Gastrocnemius medialis (tissue), 4 donors: ENCODE data around the gene GRIK1.

Experiments
- POLR2A ChIP-seq, 2 donors: fragments of 450-650 bp; IDR thresholded peaks; one replicate each; pipeline ENCODE4 v1.6.1; 2017; ENCODE audit warnings: antibody characterized with exemption in 2 of 2, mild to moderate bottlenecking in 2 of 2, moderate library complexity in 2 of 2
- TF ChIP-seq, protein P1 (sequence below), 5 experiments: fragments of 450-650 bp in 3 of 5; fragments of 200-600 bp in 2 of 5; sonication (generic) in 2 of 5; IDR thresholded peaks in 4 of 5; conservative IDR thresholded peaks in 1 of 5; 1 replicate in 4 of 5; 2 replicates in 1 of 5; pipeline ENCODE4 v1.5.1; 2016 to 2019; ENCODE audit warnings: antibody characterized with exemption in 5 of 5, mild to moderate bottlenecking in 3 of 5, moderate library complexity in 3 of 5

DNA sequence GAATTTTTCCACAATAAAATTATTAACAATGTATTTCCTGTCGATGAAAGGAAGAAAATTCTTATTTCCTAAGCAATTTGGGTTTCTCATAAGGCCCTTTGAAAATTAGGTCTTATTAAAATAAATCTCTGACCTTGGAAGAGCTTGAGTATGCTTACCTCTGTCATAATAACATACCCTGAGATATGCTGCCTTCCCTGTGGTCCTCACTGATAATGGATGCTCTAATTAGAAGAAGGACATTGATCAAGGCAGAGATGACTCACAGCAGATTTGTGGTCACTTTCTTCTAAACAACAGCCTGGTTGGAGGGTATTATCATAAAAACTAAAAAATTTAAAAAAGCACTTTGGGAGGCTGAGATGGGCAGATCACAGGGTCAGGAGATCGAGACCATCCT is 217.8 kb downstream of the GRIK1 start:
- no peak for TF ChIP-seq POLR2A (IDR thresholded peaks at IDR 0.05)
- TF ChIP-seq, protein P1, sequence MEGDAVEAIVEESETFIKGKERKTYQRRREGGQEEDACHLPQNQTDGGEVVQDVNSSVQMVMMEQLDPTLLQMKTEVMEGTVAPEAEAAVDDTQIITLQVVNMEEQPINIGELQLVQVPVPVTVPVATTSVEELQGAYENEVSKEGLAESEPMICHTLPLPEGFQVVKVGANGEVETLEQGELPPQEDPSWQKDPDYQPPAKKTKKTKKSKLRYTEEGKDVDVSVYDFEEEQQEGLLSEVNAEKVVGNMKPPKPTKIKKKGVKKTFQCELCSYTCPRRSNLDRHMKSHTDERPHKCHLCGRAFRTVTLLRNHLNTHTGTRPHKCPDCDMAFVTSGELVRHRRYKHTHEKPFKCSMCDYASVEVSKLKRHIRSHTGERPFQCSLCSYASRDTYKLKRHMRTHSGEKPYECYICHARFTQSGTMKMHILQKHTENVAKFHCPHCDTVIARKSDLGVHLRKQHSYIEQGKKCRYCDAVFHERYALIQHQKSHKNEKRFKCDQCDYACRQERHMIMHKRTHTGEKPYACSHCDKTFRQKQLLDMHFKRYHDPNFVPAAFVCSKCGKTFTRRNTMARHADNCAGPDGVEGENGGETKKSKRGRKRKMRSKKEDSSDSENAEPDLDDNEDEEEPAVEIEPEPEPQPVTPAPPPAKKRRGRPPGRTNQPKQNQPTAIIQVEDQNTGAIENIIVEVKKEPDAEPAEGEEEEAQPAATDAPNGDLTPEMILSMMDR (IDR thresholded peaks at IDR 0.05 in 4 of 5, conservative IDR thresholded peaks at IDR 0.05 in 1 of 5): no peak
